HG02840 (cell line): ENCODE data around the gene NKTR.

Source experiments
- ATAC-seq: cut with Tn5 transposase; IDR thresholded peaks from one replicate; pipeline ENCODE4 v1.9.1; 2021; ENCODE audit warnings: mild to moderate bottlenecking, moderate library complexity, moderate number of reproducible peaks; ENCODE audit not compliant: unreplicated experiment, low FRiP score

NKTR gene

DNA sequence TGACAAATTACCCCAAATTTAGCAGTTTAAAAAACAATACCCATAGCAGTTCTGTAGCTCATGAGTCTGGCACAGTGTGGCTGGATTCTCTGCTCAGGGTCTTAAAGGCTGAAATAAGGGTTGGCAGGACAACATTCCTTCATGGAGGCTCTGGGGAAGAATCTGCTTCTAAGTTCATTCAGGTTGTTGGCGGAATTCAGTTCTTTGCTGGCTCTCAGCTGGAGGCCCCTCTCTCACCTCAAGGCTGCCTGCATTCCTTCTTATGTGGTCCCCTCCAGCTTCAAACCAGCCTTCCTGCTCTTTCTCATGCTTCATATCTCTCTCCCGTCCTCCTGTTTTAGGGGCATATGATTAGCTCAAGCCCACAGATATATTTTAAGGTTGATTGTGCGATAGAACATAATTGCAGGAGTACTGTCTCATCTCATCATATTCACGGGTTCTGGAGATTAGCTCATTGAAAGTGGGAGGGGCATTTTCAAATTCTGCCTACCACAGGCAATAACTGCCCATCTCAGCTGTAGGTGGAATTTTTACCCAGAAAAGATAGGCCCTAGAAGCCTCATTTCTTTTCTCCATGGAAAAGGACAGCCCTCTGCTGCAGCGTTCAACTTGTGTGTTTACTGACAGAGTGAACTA, 47.5 kb downstream of the NKTR start:
- ATAC-seq: no peak

DNA sequence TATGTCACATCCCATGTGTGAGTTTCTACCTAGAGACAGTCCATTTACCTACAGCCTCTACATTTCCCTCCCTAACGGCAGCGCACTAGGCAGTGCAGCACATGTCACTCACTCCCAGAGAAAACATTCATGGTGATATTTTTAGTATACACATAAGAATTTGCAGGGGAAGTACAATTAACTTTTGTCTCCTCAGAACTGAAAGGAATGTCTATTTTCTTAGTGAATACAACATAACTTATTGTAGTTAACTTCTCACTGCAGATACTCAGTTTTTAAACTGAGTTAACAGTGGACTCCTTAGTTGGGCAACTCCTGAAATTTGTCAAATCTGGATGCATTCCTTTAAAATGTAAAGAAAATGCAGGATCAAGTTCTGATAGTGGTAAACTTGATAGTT, 48.5 kb downstream of the NKTR start:
- ATAC-seq: no peak

- ATAC-seq: no peak
These were observed 49.3 kb downstream of the NKTR start for GRCh38 chr3:42649783-42650182.

DNA sequence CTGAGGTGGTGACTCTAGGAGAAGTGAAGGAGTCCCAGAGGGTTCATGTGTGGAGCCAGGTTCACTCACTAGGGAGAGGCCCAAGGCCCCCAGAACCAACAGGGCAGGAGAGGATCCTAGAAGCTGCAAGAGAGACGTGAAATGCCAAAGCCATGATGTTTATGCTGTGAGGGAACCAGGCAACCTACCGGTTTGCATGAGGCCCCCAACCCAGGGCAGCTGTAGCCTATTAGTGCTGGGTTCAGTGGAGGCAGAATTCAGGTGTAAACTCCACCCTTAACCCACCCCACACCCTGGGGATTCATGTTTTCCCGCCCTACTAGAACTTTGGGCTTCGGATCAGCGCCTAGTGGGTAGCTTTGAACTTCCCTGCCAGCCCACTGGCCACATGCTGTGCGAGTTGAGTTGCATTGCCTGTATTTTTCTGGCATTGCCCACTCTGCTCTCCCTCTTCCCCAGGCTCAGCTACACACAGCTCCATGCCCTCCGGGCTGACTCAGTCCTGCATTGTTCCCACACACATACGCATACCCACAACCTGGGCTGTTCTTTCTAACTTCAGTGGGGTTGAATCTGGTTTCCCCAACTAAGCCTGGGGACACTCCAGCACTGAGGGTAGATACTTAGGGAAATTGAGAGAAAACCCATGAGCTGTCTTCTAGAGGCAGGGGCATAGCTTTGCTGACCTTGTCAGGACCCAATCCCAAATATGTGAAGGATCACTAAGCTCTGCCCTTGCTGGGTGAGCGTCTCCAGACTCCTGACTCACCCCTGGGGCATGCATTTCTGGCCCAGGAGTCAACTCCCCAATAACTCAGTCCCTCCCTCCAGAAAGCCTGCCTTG, 51.0 kb downstream of the NKTR start:
- ATAC-seq: no peak

DNA sequence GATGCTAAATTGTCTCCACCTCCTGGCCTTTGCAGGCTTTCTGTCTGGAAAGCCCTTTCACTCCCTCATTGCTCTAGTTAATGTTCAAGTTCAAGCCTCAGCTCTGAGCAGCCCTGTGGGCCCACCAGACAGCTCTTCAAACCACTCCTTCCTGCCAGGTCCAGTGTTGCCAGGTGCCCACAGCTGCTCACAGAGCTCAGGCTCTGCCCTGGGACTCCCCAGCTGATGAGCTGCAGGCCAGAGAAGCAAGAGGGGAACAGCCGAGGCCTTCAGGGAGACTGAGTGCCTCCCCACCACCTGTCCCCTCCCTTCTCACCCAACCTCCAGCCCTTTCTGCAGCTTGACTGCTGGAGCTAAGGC, 51.7 kb downstream of the NKTR start:
- ATAC-seq: no peak

GRCh38 chr3:42652611-42653302, 52.3 kb downstream of the NKTR start:
- no peak for ATAC-seq

DNA sequence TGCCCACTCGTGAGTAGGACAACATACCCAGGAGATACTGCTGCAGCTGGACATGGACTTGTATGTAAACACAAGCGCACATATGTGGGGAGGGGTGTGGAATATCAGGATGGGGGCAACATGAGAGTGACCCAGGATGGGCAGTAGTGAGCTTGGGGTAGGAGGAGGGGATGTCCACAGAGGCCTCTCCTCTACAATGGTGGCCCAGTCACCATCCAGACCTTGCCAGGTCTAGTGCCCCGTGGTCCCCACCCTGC, 52.7 kb downstream of the NKTR start:
- ATAC-seq: no peak

DNA sequence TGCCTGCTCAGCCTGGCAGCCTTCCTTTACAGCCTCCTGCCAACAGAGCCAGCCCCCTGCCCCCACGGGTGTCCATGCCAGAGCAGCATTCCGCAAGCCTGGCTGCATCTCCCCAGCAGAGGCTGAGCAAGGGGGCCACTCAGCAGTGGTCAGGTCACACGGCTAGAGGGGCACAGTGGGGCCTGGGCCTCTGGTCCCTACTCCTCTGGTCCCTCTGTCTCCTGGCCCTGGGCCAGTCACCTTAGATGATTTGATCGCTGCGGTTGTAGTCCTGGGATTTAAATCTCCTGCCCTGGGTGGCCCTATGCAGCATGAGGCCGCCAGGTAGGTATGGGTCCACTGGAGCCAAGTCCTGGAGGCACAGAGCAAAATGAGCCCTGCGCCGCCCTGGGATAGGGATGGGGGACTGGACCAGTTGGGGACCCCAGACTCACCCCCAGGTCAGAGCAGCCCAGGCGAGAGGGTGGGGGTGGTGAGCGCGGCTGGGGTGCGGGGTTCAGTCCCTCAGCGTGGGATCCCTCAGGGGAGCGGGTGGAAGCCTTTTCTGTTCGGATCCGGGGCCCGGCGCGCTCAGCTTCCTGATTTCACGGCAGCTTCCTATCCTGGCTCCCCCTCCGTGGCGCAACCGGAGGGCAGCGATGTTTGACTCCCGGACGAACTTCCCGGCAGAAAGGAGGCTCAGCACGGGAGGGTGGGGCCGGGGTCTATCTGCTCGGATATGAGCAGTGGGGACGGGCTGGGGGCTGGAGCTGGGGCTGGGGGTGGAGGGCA, 53.3 kb downstream of the NKTR start, which contains the start of gene ZBTB47:
ZBTB47 (plus strand) TSS at position 138 of the 771 bp plus-strand sequence. CDS start 4,659 bp downstream, outside the sequence.
- ATAC-seq: no peak

DNA sequence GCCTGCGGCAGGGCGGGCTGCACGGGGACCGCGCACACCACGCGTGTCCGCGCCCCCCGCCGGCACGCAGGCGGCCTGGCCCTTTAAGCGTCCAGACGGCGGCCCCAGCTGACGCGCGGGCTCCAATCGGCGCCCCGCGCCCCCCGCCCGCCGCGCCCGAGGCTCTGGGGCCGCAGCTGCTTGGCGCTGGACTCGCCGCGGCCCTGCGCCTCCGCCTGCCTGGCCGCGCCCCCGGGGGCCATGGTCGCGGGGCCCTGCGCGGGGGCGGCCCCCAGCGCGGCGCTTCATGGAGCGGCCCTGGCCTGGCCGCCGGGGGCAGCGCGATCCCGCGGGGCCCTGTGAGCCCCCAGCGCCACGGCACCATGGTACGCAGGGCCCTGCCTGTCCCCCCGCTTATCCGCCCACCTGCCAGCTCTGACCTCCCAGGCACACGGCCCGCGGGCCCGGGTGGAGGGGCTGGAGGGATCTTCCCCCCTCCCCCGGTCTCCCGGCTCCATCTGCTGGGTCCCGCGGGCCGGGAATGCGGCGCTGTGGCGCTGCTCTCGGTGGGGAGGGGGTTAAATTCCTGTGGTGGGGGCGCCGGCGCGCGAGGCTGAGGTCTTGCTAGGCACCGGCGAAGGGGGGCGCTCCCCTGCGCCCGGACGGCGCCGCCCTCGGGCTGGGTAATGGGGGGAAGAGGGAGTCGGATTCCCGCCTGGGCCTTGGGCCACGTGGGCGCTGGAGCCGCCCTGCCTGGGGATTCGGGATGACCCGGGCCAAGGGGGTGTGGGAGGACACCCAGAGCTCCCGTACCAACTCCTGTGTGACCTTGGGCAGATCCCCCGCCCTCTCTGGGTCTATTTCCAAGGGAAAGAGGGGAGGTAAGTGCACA, 54.1 kb downstream of the NKTR start:
- ATAC-seq: no peak

DNA sequence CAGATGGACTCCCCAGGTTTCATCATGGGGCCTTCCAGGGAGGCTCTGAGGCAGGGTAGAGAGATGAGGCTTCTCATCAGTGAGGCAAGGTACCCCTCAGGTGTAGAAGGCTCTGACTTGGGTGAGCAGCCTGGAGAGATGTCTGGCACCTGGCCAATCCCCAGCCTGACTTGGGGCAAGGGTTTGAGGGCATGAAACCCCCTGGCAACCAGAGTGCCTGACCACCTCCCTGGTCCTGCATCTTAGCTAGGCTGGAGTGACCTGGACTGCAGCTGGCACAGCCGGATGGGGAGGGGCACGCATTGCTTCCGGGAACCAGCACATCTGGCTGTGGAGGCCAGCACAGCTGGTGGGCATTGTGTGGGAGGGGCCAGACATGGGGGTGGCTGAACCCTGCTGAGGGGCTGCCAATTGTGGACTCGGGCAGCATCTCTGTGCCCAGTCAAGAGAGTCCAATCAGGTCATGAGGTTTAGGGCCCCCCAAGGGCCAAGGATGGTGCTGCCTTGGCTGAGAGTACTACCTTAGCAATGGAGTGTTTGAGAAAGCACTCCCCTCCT, 54.9 kb downstream of the NKTR start:
- ATAC-seq: no peak

GRCh38 chr3:42655980-42656679, 55.6 kb downstream of the NKTR start:
- no peak for ATAC-seq

DNA sequence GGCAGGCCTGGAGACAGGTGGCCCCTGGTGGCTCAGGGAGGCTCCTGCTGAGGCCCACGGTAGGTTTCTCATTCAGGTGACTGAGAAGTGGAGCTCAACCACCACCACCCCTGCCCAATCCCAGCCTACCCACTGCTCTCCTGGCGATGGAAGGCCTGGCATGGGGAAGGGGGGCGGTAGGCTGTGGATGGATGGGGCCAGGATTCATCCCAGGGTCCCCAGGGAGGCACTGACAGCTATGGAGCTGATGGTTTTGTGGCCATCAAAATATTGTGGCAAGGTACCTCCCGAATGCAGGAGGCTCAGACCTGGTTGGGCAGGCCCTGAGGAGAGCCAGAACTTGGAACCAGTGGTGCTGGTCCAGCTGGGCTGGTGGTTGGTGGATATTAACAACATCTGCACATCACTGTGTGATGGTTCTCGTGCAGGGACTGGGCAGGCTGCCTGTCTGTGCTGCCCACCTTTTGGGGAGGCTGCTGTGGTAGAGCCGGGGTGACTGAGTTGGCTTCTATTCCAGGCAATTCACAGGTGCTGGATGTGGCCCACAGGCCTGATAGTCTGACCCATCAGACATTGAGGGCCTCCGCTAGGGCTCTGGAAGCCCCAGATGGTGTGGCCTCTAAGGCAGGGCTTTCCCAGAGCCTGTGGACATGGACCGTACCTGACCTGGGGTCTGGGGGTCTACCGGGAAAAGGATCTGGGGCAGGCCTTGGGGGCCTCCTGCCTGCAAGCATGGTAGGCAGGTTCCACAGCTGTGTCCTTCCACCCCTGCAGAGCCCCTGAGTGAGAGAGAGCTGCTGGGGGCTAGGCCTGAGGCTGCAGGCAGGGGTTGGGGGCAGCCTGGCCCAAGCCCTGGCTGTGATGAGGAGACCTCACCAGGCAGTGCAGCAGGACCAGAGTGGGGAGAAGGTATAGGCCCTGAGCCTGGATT, 56.5 kb downstream of the NKTR start:
- ATAC-seq: no peak

GRCh38 chr3:42657675-42658074, 57.2 kb downstream of the NKTR start:
- no peak for ATAC-seq

- no peak for ATAC-seq
These were observed 57.7 kb downstream of the NKTR start for GRCh38 chr3:42658091-42658770.

- ATAC-seq: no peak
These were observed 58.4 kb downstream of the NKTR start for GRCh38 chr3:42658771-42659390.

DNA sequence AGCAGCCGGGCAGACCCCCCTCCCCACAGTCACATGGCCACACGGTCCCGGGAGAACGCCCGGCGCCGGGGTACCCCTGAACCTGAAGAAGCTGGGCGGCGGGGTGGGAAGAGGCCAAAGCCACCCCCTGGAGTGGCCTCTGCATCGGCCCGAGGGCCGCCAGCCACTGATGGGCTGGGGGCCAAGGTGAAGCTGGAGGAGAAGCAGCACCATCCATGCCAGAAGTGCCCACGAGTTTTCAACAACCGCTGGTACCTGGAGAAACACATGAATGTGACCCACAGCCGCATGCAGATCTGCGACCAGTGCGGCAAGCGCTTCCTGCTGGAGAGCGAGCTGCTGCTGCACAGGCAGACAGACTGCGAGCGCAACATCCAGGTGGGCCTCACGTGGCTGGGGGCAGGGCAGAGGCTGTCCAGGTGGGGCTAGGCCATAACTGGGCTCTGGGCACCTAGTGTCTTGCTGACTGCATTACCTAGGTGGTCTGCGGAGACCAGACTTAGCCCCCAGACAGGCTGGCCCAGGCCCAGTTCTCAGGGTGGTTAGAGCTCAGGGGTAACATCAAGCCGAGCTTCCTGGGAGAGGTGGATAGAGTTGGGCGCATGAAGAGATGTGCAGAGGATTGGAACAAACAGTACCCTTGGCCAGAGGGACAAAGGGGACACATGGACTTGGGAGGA, 59.1 kb downstream of the NKTR start:
- no peak for ATAC-seq
